Ishikawa (cell line): ENCODE measurements around the gene NXNL1.
A peak's percentile ranks its signal among the peaks of the same experiment; 100 is the strongest.

Experiments used
- CEBPB ChIP-seq: IDR thresholded peaks from 2 replicates; pipeline ENCODE4 v1.6.1; 2012
- CREB1 ChIP-seq: IDR thresholded peaks from 2 replicates; pipeline ENCODE4 v1.6.1; 2012; ENCODE audit warnings: low read depth
- EGR1 ChIP-seq: IDR thresholded peaks from 2 replicates; pipeline ENCODE4 v1.6.1; 2012
- EP300 ChIP-seq: IDR thresholded peaks from 2 replicates; pipeline ENCODE4 v1.6.1; 2012; ENCODE audit warnings: borderline replicate concordance
- FOXM1 ChIP-seq: IDR thresholded peaks from 2 replicates; pipeline ENCODE4 v1.6.1; 2012; ENCODE audit warnings: low read depth, borderline replicate concordance
- NFIC ChIP-seq: IDR thresholded peaks from 2 replicates; pipeline ENCODE4 v1.6.1; 2012
- RAD21 ChIP-seq: IDR thresholded peaks from 2 replicates; pipeline ENCODE4 v1.6.1; 2012; ENCODE audit warnings: low read depth
- TAF1 ChIP-seq: IDR thresholded peaks from 2 replicates; pipeline ENCODE4 v1.6.1; 2012; ENCODE audit warnings: low read depth, mild to moderate bottlenecking
- TCF12 ChIP-seq: IDR thresholded peaks from 2 replicates; pipeline ENCODE4 v1.6.1; 2012; ENCODE audit warnings: low read depth
- TEAD4 ChIP-seq: IDR thresholded peaks from 2 replicates; pipeline ENCODE4 v1.6.1; 2012
- YY1 ChIP-seq: IDR thresholded peaks from 2 replicates; pipeline ENCODE4 v1.6.1; 2012; ENCODE audit warnings: low read depth
- ZBTB7A ChIP-seq: IDR thresholded peaks from 2 replicates; pipeline ENCODE4 v1.6.1; 2012; ENCODE audit warnings: low read depth
- TF ChIP-seq, protein P1 (sequence below): IDR thresholded peaks from 2 replicates; pipeline ENCODE4 v1.6.1; 2012
- TF ChIP-seq, protein P2 (sequence below): IDR thresholded peaks from 2 replicates; pipeline ENCODE4 v1.6.1; 2012
- TF ChIP-seq, protein P3 (sequence below): IDR thresholded peaks from 2 replicates; pipeline ENCODE4 v1.6.1; 2012; ENCODE audit warnings: low read depth, mild to moderate bottlenecking

The NXNL1 gene

DNA sequence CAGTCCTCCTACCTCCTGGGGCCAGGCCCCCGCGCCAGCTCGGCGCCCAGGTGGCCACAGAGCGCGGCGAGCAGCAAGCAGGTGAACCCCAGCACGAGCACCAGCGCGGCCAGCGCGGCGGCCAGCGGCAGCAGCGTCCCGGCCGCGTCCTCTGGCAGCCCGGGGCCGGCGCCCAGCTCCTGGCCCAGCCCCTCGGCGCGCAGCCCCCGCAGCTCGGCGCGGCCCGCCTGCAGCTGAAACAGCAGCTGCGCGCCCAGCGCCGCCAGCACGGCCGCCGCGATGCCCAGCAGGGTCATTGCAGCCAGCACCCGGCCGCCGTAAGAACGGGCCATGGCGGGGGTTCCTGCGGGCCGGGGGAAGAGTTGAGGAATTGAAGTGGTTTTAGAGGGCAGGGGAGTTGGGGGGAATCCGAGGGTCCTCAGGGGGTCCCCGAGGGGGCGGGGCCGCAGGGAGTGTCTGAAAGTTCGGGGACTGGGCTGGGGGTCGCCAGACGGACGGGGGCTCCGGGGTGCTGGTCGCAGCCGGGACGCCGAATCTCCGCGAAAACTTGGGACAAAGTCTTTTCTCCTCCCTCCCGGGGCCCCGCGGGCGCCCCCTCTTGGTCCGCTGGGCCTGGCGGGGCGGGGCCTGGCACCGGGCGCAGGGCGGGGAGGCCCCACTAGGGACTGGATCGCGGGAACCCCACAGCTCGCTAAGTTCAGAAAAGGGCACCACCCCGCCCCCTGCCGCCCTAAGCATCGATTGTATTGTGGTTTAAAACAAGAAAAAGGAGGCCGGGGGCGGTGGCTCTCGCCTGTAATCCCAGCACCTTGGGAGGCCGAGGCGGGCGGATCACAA is 12.4 kb downstream of the NXNL1 start, which contains the start of gene TMEM221:
TSS of gene TMEM221 (minus strand) at position 538 of the 837 bp plus-strand sequence. CDS start at position 332, 206 bp downstream.
- 0 out of 2 replicates have a peak, but pooled peaks have one; percentile 23 for TF ChIP-seq TCF12
- TF ChIP-seq EGR1, result no peak
- TF ChIP-seq, protein P1, sequence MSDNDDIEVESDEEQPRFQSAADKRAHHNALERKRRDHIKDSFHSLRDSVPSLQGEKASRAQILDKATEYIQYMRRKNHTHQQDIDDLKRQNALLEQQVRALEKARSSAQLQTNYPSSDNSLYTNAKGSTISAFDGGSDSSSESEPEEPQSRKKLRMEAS, result 0 out of 2 replicates have a peak, but pooled peaks have one; percentile 11
- TF ChIP-seq NFIC, result 0 out of 2 replicates have a peak, but pooled peaks have one; percentile 14
- peak; percentile 84; the same call in 1 of the 2 replicates for TF ChIP-seq ZBTB7A

DNA sequence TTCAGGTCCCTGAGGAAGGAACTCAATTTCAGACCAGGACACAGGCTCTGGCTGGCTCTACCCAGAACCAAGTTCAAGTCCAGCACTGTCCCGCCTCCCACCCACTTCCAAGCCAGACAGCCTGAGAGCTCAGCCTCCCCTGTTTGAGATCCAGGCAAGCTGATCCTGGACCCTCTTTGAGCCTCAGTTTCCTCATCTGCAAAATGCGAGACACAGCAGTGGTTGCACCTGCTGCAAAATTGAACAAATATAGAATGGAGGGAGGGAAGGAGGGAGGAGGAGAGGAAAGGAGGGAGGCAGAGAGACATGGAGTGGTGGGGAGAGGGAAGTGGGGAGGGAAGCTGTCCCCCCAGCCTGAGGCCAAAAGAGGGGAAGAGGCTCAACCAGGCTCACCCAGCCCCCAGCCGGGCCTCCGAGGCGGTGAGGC is 13.0 kb downstream of the NXNL1 start:
- no peak for TF ChIP-seq CREB1

DNA sequence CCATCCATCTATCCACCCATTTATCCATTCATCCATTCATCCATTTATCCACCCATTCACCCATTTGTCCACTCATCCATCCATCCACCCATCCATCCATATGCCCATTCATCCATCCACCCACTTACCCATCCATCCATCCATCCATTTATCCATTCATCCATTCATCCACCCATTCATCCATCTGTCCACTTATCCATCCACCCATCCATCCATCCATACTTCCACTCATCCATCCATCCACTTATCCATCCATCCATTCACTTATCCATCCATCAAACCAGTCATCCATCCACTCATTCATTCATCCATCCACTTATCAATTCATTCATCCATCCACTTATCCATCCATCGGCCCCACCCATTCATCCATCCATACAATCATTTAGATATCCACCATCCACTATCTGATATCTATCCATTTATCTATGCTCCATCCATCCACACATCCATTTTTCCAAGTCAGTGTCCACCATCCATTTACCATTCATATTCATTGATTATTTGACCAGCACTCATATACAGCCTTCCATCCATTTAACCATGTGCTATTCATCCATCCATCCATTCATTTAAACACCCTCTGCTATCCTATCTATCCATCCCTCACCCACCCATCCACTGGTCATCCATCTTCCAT is 15.1 kb downstream of the NXNL1 start:
- TF ChIP-seq EGR1 (no peak), FOXM1 (no peak), CEBPB (no peak), TAF1 (no peak), TCF12 (no peak), ZBTB7A (no peak), TEAD4 (no peak), CREB1 (no peak), EP300 (no peak), YY1 (no peak), NFIC (no peak), RAD21 (no peak)
- TF ChIP-seq, protein P1, result no peak
- TF ChIP-seq, protein P2, sequence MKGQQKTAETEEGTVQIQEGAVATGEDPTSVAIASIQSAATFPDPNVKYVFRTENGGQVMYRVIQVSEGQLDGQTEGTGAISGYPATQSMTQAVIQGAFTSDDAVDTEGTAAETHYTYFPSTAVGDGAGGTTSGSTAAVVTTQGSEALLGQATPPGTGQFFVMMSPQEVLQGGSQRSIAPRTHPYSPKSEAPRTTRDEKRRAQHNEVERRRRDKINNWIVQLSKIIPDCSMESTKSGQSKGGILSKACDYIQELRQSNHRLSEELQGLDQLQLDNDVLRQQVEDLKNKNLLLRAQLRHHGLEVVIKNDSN, result no peak
- TF ChIP-seq, protein P3, sequence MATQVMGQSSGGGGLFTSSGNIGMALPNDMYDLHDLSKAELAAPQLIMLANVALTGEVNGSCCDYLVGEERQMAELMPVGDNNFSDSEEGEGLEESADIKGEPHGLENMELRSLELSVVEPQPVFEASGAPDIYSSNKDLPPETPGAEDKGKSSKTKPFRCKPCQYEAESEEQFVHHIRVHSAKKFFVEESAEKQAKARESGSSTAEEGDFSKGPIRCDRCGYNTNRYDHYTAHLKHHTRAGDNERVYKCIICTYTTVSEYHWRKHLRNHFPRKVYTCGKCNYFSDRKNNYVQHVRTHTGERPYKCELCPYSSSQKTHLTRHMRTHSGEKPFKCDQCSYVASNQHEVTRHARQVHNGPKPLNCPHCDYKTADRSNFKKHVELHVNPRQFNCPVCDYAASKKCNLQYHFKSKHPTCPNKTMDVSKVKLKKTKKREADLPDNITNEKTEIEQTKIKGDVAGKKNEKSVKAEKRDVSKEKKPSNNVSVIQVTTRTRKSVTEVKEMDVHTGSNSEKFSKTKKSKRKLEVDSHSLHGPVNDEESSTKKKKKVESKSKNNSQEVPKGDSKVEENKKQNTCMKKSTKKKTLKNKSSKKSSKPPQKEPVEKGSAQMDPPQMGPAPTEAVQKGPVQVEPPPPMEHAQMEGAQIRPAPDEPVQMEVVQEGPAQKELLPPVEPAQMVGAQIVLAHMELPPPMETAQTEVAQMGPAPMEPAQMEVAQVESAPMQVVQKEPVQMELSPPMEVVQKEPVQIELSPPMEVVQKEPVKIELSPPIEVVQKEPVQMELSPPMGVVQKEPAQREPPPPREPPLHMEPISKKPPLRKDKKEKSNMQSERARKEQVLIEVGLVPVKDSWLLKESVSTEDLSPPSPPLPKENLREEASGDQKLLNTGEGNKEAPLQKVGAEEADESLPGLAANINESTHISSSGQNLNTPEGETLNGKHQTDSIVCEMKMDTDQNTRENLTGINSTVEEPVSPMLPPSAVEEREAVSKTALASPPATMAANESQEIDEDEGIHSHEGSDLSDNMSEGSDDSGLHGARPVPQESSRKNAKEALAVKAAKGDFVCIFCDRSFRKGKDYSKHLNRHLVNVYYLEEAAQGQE, result no peak

DNA sequence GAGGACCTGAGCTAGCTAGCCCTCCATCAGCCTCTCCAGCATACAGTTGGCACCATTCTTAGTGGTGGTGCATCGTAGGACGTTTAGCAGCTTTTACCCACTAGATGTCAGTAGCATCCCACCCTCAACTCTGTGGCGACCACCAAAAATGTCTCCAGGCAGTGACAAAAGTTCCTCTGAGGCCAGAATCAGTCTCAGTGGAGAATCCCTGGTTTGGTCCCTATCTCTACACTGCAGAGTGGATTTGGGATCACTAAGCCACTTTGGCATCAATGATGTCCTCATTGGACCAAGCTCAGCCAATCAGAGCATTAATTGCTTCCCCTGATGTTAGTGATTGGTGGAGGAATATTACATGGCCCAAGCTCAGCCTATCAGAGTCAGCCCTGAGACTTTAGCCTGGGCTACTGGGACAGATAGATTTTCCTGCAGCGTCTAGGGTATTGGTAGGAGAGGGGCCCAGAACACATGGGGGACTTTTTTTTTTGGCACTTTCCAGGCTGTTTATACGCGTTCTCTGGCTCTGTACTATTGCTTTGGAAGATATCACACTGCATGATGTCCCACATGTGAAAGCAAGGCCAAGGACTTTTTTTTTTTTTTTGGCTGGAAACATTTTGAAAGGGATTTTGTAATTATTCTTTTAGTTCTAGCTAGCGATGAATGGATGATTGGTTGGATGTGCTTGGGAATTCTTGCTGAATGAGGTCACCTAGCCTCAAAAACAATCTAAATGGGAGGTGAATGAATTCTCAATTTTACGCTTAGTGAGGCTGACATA is 19.3 kb downstream of the NXNL1 start:
- TF ChIP-seq TCF12, result peak; percentile 66; the same call in 1 of the 2 replicates
- TF ChIP-seq CEBPB, result no peak
- TF ChIP-seq EP300, result peak; percentile 71
- TF ChIP-seq TEAD4, result peak; percentile 88
- TF ChIP-seq RAD21, result peak; percentile 58
- peak; percentile 33; the same call in 1 of the 2 replicates for TF ChIP-seq NFIC
- TF ChIP-seq TAF1, result no peak

DNA sequence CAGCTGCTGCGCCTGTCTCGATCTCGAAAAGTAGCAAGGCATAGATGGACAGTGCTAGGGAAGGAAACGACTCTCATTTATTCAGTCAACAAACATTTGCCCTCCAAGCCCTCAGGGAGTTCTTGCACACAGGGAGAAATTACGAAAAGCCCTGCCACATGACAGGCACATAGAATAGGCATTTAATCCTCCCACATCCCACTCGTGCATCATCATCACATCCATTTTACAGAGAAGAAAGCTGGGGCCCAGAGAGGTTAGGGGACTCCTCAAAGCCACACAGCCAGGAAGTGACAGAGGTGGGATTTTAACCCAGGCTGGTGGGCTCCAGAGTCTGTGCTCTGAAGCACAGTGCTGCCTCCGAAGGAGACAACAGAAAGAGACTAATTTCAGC is 23.9 kb downstream of the NXNL1 start:
- TF ChIP-seq FOXM1, result no peak

DNA sequence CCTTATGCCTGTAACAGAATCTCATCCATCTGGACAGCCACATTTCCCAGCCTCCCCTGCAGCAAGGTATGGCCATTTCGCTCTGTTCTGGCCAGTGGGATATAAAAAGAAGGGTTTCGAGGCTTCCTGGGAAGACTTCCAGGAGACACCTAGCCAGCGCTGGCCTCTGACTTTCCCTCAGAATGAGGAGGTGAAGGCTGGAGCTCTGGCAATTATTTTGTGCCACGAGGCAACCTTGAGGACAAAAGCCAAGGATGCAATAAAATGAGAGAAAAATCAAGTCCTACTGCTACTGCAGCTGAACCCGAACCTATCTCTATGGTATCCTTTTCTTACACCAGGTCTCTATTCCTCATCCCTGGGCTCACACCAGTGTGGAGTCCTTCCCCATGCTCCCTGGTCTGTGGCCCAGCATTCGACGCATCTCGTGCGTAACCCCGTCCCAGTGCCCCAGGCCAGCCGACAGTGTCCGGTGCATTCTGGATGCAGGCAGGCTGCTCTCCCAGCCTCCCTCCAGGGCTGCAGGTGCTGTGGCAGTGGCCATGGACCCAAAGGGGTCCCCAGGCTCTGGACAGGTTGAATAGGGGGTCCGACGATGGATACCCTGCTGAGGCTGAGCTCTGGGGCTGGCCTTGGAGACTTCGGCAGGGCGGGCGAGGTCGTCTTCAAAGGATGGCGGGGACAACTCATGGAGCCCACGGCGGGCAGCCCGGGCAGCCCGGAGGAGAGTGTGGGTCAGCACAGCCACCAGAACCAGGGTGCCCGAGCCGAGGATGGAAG is 24.4 kb downstream of the NXNL1 start:
- TF ChIP-seq CREB1 (no peak), TAF1 (no peak), CEBPB (no peak), EGR1 (no peak), TCF12 (no peak), ZBTB7A (no peak)
- TF ChIP-seq, protein P3, result no peak
- TF ChIP-seq, protein P1, result no peak
- TF ChIP-seq, protein P2, result no peak
